AG10803 (cell line): ENCODE results near the gene GAL.
A peak's percentile ranks its signal among the peaks of the same experiment; 100 is the strongest.

Experiments used
- DNase-seq: peaks from one replicate; pipeline ENCODE4 v3.0.0; 2010; ENCODE audit warnings: low read depth
- H3K4me3 ChIP-seq: 2 replicates; pipeline ENCODE4 v1.5.1; 2011; ENCODE audit warnings: mild to moderate bottlenecking, low read length, control low read depth
- CTCF ChIP-seq: conservative IDR thresholded peaks from 2 replicates; pipeline ENCODE4 v1.5.1; 2011; ENCODE audit warnings: mild to moderate bottlenecking, low read length, control low read depth, inconsistent platforms

Gene GAL

GRCh38 chr11:68666849-68667248 lies 17.5 kb upstream of the GAL start:
- no peak for TF ChIP-seq CTCF
- no peak for DNase-seq
- no peak overlapping the region for H3K4me3 ChIP-seq

GRCh38 chr11:68667511-68668500 lies 16.5 kb upstream of the GAL start:
- H3K4me3 ChIP-seq = no peak overlapping the region
- DNase-seq = no peak
- TF ChIP-seq CTCF = no peak

- H3K4me3 ChIP-seq = no peak overlapping the region
- TF ChIP-seq CTCF = no peak
- DNase-seq = no peak
Measured at GRCh38 chr11:68669301-68670090, 14.8 kb upstream of the GAL start.

GRCh38 chr11:68670208-68670992 lies 13.9 kb upstream of the GAL start:
- DNase-seq = no peak
- no peak for TF ChIP-seq CTCF
- H3K4me3 ChIP-seq = no peak overlapping the region

GRCh38 chr11:68673306-68673945 lies 10.9 kb upstream of the GAL start:
- TF ChIP-seq CTCF = no peak
- DNase-seq = peak; percentile 38
- no peak overlapping the region for H3K4me3 ChIP-seq

- no peak for DNase-seq
- TF ChIP-seq CTCF = no peak
- H3K4me3 ChIP-seq = no peak overlapping the region
Measured at GRCh38 chr11:68673991-68674390, 10.4 kb upstream of the GAL start.
